Prostate gland (tissue), 2 donors: ENCODE results near the gene ADAP1.

Experiments
- CTCF ChIP-seq, 4 experiments: fragments of 200-600 bp in 2 of 4; fragments of 450-650 bp in 2 of 4; sonication (generic) in 2 of 4; IDR thresholded peaks; 1 replicate in 3 of 4; 2 replicates in 1 of 4; pipeline ENCODE4 v1.5.1; 2016 to 2019; ENCODE audit warnings: antibody characterized with exemption in 4 of 4, mild to moderate bottlenecking in 2 of 4, moderate library complexity in 2 of 4
- POLR2A ChIP-seq: fragments of 450-650 bp; IDR thresholded peaks from one replicate; pipeline ENCODE4 v1.6.1; 2016; ENCODE audit warnings: antibody characterized with exemption, mild to moderate bottlenecking

GRCh38 chr7:987909-988308, 33.4 kb upstream of the ADAP1 start:
- TF ChIP-seq CTCF (IDR thresholded peaks at IDR 0.05) (no peak), POLR2A (no peak)
